Body of pancreas (tissue), 4 donors: ENCODE measurements around the gene NUDT17.

Source experiments
- POLR2A ChIP-seq, 3 donors: fragments of 450-650 bp; IDR thresholded peaks; one replicate each; pipeline ENCODE4 v1.6.1; 2016; ENCODE audit warnings: antibody characterized with exemption in 3 of 3, mild to moderate bottlenecking in 2 of 3
- TF ChIP-seq, protein P1 (sequence below), 7 experiments: fragments of 450-650 bp in 4 of 7; fragments of 200-600 bp in 3 of 7; sonication (generic) in 3 of 7; IDR thresholded peaks; one replicate each; pipeline ENCODE4 v1.5.1; 2016 to 2019; ENCODE audit warnings: antibody characterized with exemption in 7 of 7

DNA sequence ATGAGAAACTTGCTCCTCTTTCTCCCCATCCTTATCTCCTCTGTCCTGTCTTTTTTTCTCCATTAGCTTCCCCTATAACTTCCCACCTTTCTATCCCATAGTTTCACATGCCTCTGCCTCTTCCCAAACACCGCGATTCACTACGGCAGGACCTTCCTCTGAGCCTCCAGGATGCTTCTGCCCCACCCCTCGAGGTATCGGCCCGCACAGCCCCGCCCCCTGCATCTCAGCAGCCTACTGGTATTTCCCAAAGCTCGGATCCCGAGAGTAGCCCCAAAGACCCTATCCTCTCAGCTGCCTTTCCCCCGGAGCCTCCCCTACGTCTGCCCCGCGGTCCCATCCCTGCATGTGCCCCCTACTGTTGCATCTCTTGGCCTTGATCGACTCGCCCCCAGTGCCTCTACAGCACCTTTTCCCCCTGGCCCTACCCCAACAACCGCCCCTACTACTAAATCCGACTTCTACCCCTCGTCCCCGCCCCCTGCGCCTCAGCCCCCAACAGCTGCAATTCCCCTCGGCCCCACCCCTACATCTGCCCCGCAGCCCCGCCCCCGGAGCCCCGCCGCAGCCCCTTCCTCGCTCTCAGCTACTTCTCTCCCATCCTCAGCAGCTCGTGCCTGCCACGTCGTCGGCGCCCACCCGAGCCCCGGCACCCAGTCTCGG is 12.9 kb downstream of the NUDT17 start:
- TF ChIP-seq POLR2A (IDR thresholded peaks at IDR 0.05), result no peak
- TF ChIP-seq, protein P1, sequence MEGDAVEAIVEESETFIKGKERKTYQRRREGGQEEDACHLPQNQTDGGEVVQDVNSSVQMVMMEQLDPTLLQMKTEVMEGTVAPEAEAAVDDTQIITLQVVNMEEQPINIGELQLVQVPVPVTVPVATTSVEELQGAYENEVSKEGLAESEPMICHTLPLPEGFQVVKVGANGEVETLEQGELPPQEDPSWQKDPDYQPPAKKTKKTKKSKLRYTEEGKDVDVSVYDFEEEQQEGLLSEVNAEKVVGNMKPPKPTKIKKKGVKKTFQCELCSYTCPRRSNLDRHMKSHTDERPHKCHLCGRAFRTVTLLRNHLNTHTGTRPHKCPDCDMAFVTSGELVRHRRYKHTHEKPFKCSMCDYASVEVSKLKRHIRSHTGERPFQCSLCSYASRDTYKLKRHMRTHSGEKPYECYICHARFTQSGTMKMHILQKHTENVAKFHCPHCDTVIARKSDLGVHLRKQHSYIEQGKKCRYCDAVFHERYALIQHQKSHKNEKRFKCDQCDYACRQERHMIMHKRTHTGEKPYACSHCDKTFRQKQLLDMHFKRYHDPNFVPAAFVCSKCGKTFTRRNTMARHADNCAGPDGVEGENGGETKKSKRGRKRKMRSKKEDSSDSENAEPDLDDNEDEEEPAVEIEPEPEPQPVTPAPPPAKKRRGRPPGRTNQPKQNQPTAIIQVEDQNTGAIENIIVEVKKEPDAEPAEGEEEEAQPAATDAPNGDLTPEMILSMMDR (IDR thresholded peaks at IDR 0.05), result no peak
